KMS-11 (cell line): ENCODE results near the gene BARX2.

Experiments used
- H2AFZ ChIP-seq: fragments of 200-600 bp; sonication (generic); 2 replicates; pipeline ENCODE4 v1.6.1; 2016; ENCODE audit warnings: antibody characterized with exemption, mixed run types, low read depth
- H3K27ac ChIP-seq: fragments of 200-600 bp; sonication (generic); 2 replicates; pipeline ENCODE4 v1.6.1; 2016; ENCODE audit warnings: mild to moderate bottlenecking, mixed run types
- H3K27me3 ChIP-seq: fragments of 200-600 bp; sonication (generic); 2 replicates; pipeline ENCODE4 v1.6.1; 2017; ENCODE audit warnings: mild to moderate bottlenecking, low read depth, mixed run types, moderate library complexity; ENCODE audit not compliant: insufficient read depth
- H3K36me3 ChIP-seq: fragments of 200-600 bp; sonication (generic); 2 replicates; pipeline ENCODE4 v1.6.1; 2017; ENCODE audit warnings: mild to moderate bottlenecking, mixed run types; ENCODE audit not compliant: insufficient read depth
- H3K4me1 ChIP-seq: fragments of 200-600 bp; sonication (generic); 2 replicates; pipeline ENCODE4 v1.6.1; 2016; ENCODE audit warnings: mild to moderate bottlenecking, low read depth, mixed run types; ENCODE audit not compliant: poor library complexity, severe bottlenecking
- H3K4me2 ChIP-seq: fragments of 200-600 bp; sonication (generic); 2 replicates; pipeline ENCODE4 v1.7.0; 2016; ENCODE audit warnings: mild to moderate bottlenecking, mixed run types
- H3K4me3 ChIP-seq: fragments of 200-600 bp; sonication (generic); IDR thresholded peaks from 2 replicates; pipeline ENCODE4 v1.6.1; 2017; ENCODE audit warnings: low read depth, low read length, mixed read lengths; ENCODE audit not compliant: insufficient read depth
- H3K79me2 ChIP-seq: fragments of 200-600 bp; sonication (generic); 2 replicates; pipeline ENCODE4 v1.6.1; 2016; ENCODE audit warnings: low read depth, mixed run types; ENCODE audit not compliant: insufficient read depth
- H3K9ac ChIP-seq: fragments of 200-600 bp; sonication (generic); 2 replicates; pipeline ENCODE4 v1.6.1; 2016; ENCODE audit warnings: mild to moderate bottlenecking, mixed run types
- H4K20me1 ChIP-seq: fragments of 200-600 bp; sonication (generic); 2 replicates; pipeline ENCODE4 v1.6.1; 2016; ENCODE audit warnings: mild to moderate bottlenecking, mixed run types; ENCODE audit not compliant: insufficient read depth
- CTCF ChIP-seq: fragments of 200-600 bp; sonication (generic); conservative IDR thresholded peaks from 2 replicates; pipeline ENCODE4 v1.6.1; 2017; ENCODE audit warnings: low read depth, mild to moderate bottlenecking, antibody characterized with exemption, low read length, moderate library complexity, mixed read lengths

The BARX2 gene

GRCh38 chr11:129453293-129453721 is 77.7 kb downstream of the BARX2 start:
- Histone ChIP-seq H3K4me1 (no peaks in the 10 kb centered on the region), H3K9ac (no peak overlapping the region), H4K20me1 (no peaks in the 10 kb centered on the region), H3K4me2 (no peak overlapping the region), H2AFZ (no peak overlapping the region), H3K4me3 (no peak overlapping the region), H3K79me2 (no peaks in the 10 kb centered on the region), H3K27me3 (no peaks in the 10 kb centered on the region), H3K36me3 (no peaks in the 10 kb centered on the region), H3K27ac (no peak overlapping the region)
- TF ChIP-seq CTCF = no peak

GRCh38 chr11:129455101-129455500 is 79.5 kb downstream of the BARX2 start:
- H3K4me1 ChIP-seq = no peaks in the 10 kb centered on the region

DNA sequence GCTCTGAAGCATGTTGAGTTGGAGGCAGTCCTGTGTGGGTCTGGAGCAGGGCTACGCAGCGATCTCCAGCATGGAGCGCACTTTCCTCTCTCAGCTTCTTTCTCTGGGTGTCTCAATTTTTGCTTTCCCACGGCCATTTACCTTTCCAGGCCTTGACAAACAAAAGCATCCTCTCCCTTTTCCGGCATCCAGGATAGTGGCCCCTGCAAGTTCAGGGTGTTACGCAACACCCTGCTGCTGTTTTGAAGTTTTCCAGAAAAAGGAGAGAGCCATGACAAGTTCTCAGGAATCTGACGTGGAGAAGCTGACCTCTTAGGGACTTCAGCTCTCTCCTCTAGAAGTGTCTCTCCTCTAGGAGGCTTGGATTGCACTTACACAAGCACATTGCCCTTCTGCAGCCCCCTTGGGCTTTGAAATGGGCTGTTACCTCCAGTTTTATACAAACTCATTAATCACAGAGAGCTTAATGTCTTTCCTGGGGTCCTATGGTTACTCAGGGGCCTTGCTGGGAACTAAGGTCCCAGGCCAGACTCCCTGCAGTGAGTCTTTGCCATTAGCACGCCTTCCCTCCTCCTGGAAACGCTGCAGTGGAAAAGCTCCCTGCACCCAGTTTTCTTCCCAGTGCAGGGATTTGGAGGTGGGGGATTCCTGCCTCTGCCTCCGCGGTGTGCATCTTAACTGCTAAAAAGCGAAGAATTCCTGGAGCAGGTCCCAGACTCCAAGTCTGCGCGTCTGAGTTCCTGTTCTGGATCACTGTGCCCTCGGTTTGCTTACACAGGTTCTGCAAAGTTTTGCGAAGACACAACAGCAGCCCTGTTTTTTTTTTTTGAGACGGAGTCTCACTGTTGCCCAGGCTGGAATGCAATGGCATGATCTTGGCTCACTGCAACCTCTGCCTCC is 80.4 kb downstream of the BARX2 start:
- no peaks in the 10 kb centered on the region for H3K79me2 ChIP-seq
- no peak overlapping the region for H3K4me3 ChIP-seq
- no peaks in the 10 kb centered on the region for H3K4me1 ChIP-seq
- H2AFZ ChIP-seq = no peak overlapping the region
- no peaks in the 10 kb centered on the region for H3K27me3 ChIP-seq
- H3K9ac ChIP-seq = no peak overlapping the region
- no peaks in the 10 kb centered on the region for H3K36me3 ChIP-seq
- no peak overlapping the region for H3K27ac ChIP-seq
- no peak for TF ChIP-seq CTCF
- no peak overlapping the region for H3K4me2 ChIP-seq
- H4K20me1 ChIP-seq = no peaks in the 10 kb centered on the region

More at GRCh38 chr11:129455101-129455500, 79.5 kb downstream of the BARX2 start:
- no peak for TF ChIP-seq CTCF
- Histone ChIP-seq H3K4me3 (no peak overlapping the region), H3K36me3 (no peaks in the 10 kb centered on the region), H3K27ac (no peak overlapping the region), H3K79me2 (no peaks in the 10 kb centered on the region), H2AFZ (no peak overlapping the region), H3K4me2 (no peak overlapping the region), H3K27me3 (no peaks in the 10 kb centered on the region), H4K20me1 (no peaks in the 10 kb centered on the region), H3K9ac (no peak overlapping the region)

DNA sequence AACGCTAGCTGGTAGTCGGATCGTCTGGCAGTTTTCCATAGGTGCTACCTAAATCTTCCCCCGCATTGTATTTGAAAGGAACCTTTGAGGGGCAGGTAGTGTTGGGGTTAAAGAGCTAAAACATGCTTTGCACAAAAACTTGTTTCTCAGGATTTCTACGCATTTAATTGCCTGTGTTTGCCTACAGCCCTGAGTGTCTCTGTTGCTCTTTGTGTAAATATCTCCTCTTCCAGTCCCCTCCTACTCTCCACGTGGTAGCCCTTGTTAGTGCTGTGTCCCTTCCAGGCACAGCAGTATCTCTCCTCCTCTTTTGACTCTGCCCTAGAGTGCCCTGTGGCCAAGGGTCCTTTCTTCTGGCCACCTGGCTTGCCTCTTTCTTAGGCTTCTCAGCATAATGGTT is 81.7 kb downstream of the BARX2 start:
- H4K20me1 ChIP-seq = no peaks in the 10 kb centered on the region
- H3K27ac ChIP-seq = no peak overlapping the region
- no peak overlapping the region for H3K9ac ChIP-seq
- no peaks in the 10 kb centered on the region for H3K4me1 ChIP-seq
- no peaks in the 10 kb centered on the region for H3K27me3 ChIP-seq
- no peak overlapping the region for H2AFZ ChIP-seq
- H3K36me3 ChIP-seq = no peaks in the 10 kb centered on the region
- no peak for TF ChIP-seq CTCF
- no peak overlapping the region for H3K4me3 ChIP-seq
- H3K4me2 ChIP-seq = no peak overlapping the region
- no peaks in the 10 kb centered on the region for H3K79me2 ChIP-seq
